Right hindlimb (tissue), 1 donor: ENCODE data around the gene SNX5.

ENCODE experiments used
- DNase-seq: peaks from one replicate; pipeline ENCODE4 v3.0.0-alpha.2; 2018

The SNX5 gene

DNA sequence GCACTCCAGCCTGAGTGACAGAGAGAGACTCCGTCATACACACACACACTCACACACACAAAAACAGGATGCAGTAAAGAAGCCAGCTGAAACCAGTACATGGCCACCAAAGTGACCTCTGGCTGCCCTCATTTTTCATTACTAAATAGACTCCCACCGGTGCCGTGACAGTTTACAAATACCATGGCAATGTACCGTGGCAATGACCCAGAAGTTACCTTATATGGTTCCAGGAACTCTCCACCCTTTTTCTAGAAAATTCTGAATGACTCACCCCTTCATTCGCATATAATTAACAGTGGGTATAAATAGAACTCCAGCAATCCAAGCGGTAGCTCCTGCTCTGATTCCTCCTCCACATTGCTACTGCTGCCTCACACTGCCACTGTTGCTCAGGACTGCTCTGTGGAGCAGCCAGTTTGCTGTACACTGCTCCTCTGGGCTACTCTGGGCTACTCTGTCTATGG, 57.7 kb downstream of the SNX5 start:
- DNase-seq = peak; percentile 63

DNA sequence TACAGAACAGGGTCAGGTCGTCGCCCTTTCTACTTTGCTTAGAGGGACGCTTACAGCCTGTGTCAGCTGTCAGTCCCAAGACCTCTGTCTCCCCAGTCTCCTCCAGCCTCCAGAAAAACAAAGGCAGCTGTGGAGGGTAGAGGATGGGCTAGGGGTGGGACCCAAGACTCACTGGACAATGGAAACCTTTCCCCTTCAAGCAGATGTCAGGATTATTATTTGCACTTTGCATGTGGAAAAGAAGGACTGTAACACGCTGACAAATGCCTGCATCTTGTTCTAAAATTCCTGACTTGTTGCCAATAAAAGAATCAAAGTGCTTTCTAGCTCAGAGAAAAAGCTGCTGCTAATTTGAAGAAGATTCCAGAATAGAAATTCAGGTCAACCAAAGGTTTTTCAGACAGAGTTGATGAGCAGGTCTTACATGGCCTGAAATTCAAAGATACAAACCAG, 58.7 kb downstream of the SNX5 start:
- no peak for DNase-seq

DNA sequence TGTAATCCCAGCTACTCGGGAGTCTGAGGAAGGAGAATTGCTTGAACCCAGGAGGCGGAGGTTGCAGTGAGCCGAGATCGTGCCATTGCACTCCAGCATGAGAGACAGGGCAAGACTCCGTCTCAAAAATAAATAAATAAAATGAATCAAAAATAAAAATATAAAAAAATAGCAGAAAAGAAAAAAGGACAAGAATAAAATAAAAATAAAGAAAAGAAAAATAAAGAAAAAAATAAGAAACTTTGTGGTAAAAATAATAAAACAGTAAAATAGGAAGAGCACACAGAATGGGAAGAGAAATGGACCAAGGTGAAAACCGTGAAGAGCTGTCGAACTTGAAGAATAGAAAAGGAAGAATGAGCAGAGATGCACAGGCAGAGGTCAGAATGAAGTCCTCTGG, 63.0 kb downstream of the SNX5 start:
- DNase-seq = no peak

DNA sequence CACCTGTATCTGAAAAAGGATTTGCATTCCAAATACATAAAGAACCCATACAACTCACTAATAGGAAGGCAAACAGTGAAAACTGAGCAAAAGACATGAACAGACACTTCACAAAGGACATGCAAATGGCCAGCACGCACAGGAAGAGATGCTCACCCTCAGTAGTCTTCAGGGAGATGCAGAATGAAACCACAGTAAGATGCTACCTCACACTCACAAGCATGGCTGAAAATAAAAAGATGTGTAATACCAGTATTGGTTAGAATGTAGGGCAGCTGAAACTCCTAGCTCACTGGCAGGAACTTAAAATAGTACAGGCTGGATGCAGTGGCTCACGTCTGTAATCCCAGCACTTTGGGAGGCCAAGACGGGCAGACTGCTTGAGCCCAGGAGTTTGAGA, 64.6 kb downstream of the SNX5 start:
- no peak for DNase-seq

DNA sequence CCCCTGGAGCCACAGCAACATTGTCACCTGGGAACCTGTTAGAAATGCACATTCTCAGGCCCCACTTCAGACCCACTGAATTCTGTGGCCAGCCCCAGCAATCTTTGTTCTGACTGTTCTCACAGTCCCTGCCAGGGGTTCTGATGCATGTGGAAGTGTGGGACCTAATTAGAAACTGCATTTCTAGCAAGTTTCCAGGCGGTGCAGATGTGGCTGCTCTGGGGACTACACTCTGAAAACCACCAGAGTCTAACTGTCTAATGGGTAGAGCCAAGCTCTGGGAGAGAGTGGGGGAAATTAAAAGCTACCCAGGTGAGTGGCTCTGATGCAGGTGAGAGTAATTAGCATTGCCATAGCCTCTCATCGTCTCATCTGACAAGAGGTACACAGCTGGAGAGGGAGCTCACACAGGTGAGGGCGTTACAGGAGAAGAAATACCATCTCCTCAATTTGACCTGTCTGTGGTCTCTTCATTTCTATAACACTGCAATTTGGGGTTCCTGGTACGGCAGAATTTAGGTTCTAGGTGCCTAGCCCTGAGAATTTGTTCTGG, 66.0 kb downstream of the SNX5 start:
- DNase-seq = no peak

DNA sequence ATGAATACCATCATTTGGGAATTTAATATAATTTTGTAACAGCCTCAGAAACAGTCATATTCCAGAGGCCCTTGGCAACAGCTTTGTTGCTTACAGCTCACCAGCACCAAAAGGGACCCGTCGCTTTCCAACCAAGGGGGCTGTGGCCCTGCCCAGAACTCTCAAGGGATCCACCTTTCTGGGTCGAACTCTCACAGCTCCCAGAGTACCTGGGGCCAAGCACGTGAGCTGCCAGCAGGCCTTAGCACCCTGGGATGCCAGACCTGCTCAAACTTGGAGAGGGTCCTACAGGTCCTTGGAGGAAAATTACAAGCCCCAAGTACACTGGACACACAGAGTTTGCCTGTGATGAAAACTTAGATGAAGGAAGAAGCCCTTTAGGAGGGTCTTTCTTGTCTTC, 66.6 kb downstream of the SNX5 start:
- DNase-seq = no peak

DNA sequence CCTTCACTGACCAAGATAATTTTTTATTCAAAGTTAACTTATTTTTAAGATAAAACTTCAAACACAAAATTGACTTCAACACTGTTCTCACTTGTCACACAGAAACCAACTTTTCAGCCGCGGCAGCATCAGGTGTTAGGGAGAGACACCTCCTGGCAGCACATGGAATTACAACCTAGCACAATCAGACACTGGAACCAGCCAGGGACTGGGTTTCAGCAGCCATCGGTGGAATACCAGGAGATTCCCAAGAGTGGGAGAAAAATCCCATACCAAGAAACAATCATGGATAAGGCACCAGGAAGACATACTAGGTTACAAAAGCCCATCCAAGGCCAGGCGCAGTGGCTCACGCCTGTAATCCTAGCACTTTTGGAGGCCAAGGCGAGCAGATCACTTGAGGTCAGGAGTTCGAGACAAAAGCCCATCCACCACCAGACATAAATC, 70.0 kb downstream of the SNX5 start:
- DNase-seq = peak; percentile 75

DNA sequence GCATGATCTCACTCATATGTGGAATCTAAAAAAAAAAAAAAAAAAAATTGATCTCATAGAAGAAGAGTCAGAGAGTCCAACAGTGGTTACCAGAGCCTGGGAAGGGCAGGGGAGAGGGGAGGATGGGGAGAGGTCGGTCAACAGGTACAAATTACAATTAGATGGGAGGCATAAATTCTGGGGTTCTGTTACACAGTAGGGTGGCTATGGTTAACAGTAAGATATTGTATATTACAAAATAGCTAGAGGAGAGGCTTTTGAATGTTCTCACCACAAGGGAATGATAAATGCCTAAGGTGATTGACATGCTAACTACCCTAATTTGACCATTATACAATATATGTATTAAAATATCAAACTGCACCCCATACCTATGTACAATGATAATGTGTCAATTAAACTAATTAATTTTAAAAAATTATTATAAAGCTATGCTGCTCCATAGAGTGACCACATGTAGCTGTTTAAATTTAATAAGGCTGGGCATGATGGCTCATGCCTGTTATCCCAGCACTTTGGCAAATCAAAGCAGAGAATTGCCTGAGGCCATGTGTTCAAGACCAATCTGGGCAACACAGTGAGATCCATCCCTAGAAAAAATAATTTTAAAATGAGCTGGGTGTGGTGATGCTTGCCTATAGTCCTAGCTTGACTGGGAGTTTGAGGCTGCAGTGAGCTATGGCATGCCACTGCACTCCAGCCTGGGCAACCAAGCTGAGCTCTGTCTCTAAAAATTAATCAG, 70.9 kb downstream of the SNX5 start:
- no peak for DNase-seq

DNA sequence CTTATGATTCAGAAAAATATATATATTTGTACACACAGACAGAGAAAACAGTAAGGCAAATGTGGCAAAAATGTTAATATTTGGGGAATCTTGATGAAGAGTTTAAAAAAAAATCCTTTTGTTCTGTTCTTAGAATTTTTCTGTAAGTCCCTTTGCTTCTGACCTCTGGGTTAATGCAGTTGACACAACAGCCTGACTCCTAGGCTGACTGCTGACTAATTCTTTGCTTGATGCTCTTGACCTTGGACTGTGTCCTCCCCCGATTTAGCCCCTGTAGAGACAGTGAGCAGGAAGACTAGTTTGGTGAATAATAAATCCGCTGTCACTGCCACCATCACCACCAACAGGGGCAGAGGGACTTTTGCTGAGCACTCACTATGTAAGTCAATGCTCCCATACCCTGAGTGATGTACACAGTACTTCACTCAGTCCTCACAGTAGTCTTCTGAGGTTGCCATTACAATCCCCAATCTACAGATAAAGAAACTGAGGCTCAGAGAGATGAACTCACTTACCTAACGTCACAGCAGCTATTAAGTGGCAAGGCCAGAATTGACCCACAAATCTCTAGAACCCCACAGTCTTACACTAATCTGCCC, 71.7 kb downstream of the SNX5 start:
- DNase-seq = no peak

DNA sequence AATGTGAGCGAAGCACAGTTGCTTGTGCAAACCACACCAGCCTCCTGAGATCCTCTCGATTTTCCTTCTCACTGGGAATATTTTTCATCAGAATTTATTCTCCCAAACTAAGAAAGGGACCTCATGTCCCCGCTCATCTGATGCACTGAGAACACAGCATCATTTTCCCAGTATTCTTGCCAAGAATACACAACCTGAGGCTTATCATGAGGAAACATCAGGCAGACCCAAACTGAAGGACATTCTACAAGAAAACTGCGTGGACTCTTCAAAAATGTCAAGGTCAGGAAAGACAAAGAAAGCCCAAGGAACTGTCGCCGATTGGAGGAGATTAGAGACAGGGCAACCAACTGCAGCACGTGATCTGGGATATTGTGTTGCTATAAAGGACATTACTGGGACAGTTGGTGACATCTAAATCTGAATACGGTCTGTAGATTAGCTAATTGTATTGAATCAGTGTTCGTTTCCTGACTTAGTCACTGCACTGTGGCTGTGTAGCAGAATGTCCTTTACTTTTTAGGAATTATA, 72.3 kb downstream of the SNX5 start:
- DNase-seq = no peak

DNA sequence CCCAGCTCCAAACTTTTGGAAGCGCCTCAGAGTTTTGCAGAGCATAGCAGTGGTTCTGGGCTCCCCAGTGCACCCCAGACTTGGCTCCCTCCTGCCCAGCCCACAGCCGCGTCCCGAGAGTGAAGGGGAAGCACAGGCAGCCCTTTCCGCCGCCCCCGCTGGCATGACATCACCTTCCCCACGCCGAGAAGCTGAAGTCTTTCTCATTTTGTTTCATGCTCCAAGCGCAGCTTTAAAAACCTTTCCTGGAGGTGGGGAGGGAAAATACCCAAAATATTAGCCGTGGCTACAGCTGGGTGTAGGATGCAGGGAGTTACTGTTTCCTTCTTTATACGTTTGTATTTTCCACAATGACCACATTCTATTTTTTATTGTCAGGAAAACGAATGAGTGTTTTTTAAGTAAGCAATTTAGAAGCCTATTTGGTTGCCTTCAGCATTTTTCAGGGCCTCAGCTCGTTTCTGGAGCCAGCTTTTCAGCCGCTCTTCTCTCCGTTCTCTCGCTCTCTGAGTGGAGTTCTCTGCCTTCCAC, 72.9 kb downstream of the SNX5 start:
- DNase-seq = peak; percentile 84

DNA sequence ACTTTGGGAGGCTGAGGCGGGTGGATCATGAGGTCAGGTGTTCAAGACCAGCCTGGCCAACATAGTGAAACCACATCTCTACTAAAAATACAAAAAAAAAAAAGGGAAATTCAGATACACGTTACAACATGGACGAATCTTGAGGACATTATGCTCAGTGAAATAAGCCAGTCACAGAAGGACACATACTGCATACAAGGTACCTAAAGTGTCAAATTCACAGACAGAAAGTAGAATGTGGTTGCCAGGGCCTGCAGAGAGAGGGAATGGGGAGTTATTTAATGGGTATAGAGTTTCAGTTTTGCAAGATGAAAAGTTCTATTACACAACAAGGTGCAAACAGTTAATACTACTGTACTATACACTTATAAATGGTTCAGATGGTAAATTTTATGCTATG, 75.1 kb downstream of the SNX5 start:
- DNase-seq = no peak

DNA sequence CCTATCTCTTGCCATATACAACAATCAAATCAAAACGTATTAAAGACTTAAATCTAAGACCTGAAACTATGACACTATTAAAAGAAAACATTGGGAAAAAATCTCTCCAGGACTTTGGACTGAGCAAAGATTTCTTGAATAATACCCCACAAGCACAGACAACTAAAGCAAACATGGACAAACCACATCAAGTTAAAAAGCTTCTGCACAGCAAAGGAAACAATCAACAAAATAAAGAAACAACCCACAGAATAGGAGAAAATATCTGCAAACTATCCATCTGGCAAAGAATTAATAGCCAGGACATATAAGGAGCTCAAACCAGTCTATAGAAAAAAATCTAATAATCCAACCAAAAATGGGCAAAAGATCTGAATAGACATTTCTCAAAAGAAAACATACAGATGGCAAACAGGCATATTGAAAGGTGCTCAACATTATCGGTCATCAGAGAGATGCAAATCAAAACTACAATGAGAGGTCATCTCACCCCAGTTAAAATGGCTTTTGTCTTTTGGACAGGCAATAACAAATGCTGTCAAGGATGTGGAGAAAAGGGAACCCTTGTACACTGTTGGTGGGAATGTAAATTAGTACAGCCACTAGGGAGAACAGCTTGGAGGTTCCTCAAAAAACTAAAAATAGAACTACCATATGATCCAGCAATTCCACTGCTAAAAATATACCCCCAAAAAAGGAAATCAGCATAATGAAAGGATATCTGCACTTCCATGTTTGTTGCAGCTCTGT, 76.2 kb downstream of the SNX5 start:
- no peak for DNase-seq
